Tibial nerve (tissue), 4 donors: ENCODE data around the gene ABHD5. TPM values are rescaled to one million over a fixed set of nuclear protein-coding genes. Genes with fewer than 3 reads are reported as not detected.
A peak's percentile ranks its signal among the peaks of the same experiment; 100 is the strongest.

Experiments used
- DNase-seq, 2 donors: peaks; one replicate each; pipeline ENCODE4 v3.0.0-alpha.2; 2019; ENCODE audit warnings: low spot score in 2 of 2
- H3K27ac ChIP-seq, 4 donors: fragments of 200-600 bp; sonication (generic) in 3 of 4; one replicate each; pipeline ENCODE4 v1.5.1; 2017 to 2019; ENCODE audit warnings: mild to moderate bottlenecking in 1 of 4
- H3K27me3 ChIP-seq, 2 donors: fragments of 200-600 bp; sonication (generic) in 1 of 2; one replicate each; pipeline versions ENCODE4 v1.5.1 to v1.6.0; 2017 to 2019
- H3K36me3 ChIP-seq, 3 donors: fragments of 200-600 bp; sonication (generic); one replicate each; pipeline ENCODE4 v1.5.1; 2018 to 2019
- H3K4me1 ChIP-seq, 4 donors: fragments of 200-600 bp; sonication (generic) in 3 of 4; one replicate each; pipeline ENCODE4 v1.5.1; 2017 to 2019
- H3K4me3 ChIP-seq, 4 donors: fragments of 200-600 bp; sonication (generic) in 3 of 4; one replicate each; pipeline ENCODE4 v1.5.1; 2017 to 2019; ENCODE audit warnings: mild to moderate bottlenecking in 1 of 4, moderate library complexity in 1 of 4
- H3K9me3 ChIP-seq, 4 donors: fragments of 200-600 bp; sonication (generic) in 3 of 4; one replicate each; pipeline ENCODE4 v1.5.1; 2017 to 2019
- EP300 ChIP-seq, 2 donors: sonication (generic); formaldehyde crosslinking; IDR thresholded peaks; one replicate each; pipeline ENCODE4 v1.6.1; 2017; ENCODE audit warnings: antibody characterized with exemption in 2 of 2, mild to moderate bottlenecking in 1 of 2
- POLR2A ChIP-seq, 2 donors: fragments of 450-650 bp; IDR thresholded peaks; one replicate each; pipeline ENCODE4 v1.6.1; 2017; ENCODE audit warnings: antibody characterized with exemption in 2 of 2, mild to moderate bottlenecking in 2 of 2, moderate library complexity in 2 of 2
- WGBS, 2 donors: methylation state at CpG; one replicate each; pipeline ENCODE4 v1.1.5; 2018; 5-methylcytosine and 5-hydroxymethylcytosine counted together
- total RNA-seq, 4 donors: library from RNA; depleted of rRNA; stranded (reverse); fragments of >200 nt; gene quantifications; one replicate each; pipeline ENCODE4 v1.1.0, GENCODE V29; 2016
- TF ChIP-seq, protein P1 (sequence below), 5 experiments: fragments of 200-600 bp in 3 of 5; fragments of 450-650 bp in 2 of 5; sonication (generic) in 3 of 5; IDR thresholded peaks; one replicate each; pipeline ENCODE4 v1.5.1; 2016 to 2019; ENCODE audit warnings: antibody characterized with exemption in 5 of 5, mild to moderate bottlenecking in 3 of 5, moderate library complexity in 2 of 5

Gene ABHD5
- total RNA-seq, 4 donors from 2014 or later = 21.6 to 29.7 (median 29.0) TPM

DNA sequence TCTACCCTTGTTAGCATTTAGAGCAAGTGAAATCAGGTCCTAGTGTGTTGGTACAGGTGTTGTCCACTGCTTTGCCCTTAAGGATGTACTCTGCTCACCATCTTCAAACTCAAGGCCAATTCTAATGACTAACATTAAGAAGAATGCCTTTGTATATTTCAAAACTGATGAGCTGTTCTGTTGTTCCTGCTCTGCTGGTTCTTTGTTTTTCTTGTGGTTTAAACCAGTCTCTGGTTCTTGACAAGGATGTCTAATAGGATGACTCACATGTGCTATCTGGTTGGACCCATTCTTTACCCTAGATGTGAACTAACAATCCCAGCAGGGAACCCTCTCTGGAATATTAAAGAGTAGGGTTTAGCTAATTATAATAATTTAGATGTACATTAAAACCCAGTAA, 17.3 kb downstream of the ABHD5 start:
- Histone ChIP-seq H3K27ac (no peak overlapping the region), H3K9me3 (no peaks in the 10 kb centered on the region), H3K4me1 (peaks cover 0 to 25% (median 1%) of the 10 kb centered on the region in 4 donors), H3K36me3 (peaks cover 0 to 18% (median 2%) of the 10 kb centered on the region in 3 donors), H3K27me3 (no peaks in the 10 kb centered on the region), H3K4me3 (no peak overlapping the region)
- TF ChIP-seq EP300 (IDR thresholded peaks at IDR 0.05) (no peak), POLR2A (IDR thresholded peaks at IDR 0.05) (no peak)
- TF ChIP-seq, protein P1, sequence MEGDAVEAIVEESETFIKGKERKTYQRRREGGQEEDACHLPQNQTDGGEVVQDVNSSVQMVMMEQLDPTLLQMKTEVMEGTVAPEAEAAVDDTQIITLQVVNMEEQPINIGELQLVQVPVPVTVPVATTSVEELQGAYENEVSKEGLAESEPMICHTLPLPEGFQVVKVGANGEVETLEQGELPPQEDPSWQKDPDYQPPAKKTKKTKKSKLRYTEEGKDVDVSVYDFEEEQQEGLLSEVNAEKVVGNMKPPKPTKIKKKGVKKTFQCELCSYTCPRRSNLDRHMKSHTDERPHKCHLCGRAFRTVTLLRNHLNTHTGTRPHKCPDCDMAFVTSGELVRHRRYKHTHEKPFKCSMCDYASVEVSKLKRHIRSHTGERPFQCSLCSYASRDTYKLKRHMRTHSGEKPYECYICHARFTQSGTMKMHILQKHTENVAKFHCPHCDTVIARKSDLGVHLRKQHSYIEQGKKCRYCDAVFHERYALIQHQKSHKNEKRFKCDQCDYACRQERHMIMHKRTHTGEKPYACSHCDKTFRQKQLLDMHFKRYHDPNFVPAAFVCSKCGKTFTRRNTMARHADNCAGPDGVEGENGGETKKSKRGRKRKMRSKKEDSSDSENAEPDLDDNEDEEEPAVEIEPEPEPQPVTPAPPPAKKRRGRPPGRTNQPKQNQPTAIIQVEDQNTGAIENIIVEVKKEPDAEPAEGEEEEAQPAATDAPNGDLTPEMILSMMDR (IDR thresholded peaks at IDR 0.05) = no peak
- no peak for DNase-seq

DNA sequence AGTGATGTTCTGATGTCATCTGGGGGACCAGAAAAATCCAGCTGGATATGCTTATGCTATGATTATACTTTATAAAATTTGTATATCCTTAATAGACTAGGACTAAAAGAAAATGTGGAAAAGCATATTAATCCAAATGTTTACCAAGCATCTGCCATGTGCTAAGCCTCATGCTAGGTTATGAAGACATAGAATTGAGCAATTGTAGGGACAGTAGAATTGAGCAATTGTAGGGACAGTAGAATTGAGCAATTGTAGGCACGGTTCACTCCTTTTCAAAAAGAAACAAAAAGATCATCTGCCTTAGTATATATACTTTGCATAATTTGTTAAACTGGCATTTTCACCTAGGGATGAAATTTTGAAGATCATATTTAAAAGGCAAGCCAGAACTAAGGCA, 18.3 kb downstream of the ABHD5 start:
- WGBS, 2 donors = 32 to 33% methylated on average over 1 of the region's 1 CpG

DNA sequence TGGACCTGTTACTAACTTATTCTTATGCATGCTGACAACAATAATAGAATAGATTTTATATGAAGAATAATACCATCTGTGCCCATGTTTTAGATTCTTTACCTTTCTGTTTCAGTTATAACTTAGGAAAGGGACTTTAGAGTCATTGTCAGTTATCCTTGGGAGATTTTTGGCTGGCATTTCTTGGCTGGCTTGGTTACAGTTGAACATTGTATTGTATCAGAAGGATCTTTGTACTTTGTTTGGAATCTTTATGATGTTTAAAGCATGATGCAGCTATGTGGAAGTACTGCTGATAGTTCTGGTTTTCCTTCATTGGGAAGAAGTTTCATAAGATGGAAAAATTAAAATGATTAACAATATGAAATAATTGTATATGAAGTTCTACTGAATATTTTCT, 19.9 kb downstream of the ABHD5 start:
- TF ChIP-seq POLR2A (IDR thresholded peaks at IDR 0.05) = no peak
- TF ChIP-seq, protein P1 (IDR thresholded peaks at IDR 0.05) = no peak
- no peak for TF ChIP-seq EP300 (IDR thresholded peaks at IDR 0.05)
- H3K36me3 ChIP-seq = peaks cover 0 to 38% (median 2%) of the 10 kb centered on the region in 3 donors
- H3K9me3 ChIP-seq = no peaks in the 10 kb centered on the region
- DNase-seq = no peak
- H3K27me3 ChIP-seq = no peaks in the 10 kb centered on the region
- H3K4me3 ChIP-seq = no peak overlapping the region
- H3K4me1 ChIP-seq = peaks cover 0 to 25% (median 1%) of the 10 kb centered on the region in 4 donors
- H3K27ac ChIP-seq = peak overlapping the region in 1 of 4 donors; percentile 51

More for the DNA sequence above, 18.3 kb downstream of the ABHD5 start:
- H3K27ac ChIP-seq = peak overlapping the region in 1 of 4 donors; percentile 26
- TF ChIP-seq, protein P1 (IDR thresholded peaks at IDR 0.05) = no peak
- peak; percentile 58 to 98 for TF ChIP-seq EP300 (IDR thresholded peaks at IDR 0.05)
- TF ChIP-seq POLR2A (IDR thresholded peaks at IDR 0.05) = no peak
- peaks cover 0 to 25% (median 1%) of the 10 kb centered on the region in 4 donors for H3K4me1 ChIP-seq
- H3K36me3 ChIP-seq = peaks cover 0 to 26% (median 2%) of the 10 kb centered on the region in 3 donors
- H3K4me3 ChIP-seq = no peak overlapping the region
- no peaks in the 10 kb centered on the region for H3K27me3 ChIP-seq
- no peaks in the 10 kb centered on the region for H3K9me3 ChIP-seq
- peak in 1 of 2 donors; percentile 29 for DNase-seq

DNA sequence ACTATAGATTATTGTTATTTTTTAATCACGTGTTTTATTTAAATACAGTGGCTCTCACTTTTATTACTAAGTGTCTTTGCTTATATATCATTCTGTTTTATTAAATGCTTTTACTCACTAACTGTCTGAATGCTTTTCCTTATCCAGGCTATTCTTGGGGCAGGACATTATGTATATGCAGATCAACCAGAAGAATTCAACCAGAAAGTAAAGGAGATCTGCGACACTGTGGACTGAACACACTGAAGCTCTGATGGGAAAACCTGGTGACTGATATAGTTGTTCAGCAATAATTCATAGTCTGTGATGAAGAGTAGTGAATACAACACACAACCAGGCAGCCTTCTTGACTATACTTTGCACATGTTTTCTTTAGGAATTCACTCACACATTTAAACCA, 27.6 kb downstream of the ABHD5 start:
- H3K4me1 ChIP-seq = peaks cover 0 to 13% (median 0%) of the 10 kb centered on the region in 4 donors
- peaks cover 0 to 52% (median 2%) of the 10 kb centered on the region in 3 donors for H3K36me3 ChIP-seq
- no peak overlapping the region for H3K27ac ChIP-seq
- no peak overlapping the region for H3K4me3 ChIP-seq
- 95 to 98% methylated on average over 2 of the region's 2 CpGs for WGBS, 2 donors
- TF ChIP-seq, protein P1 (IDR thresholded peaks at IDR 0.05) = no peak
- no peak for TF ChIP-seq EP300 (IDR thresholded peaks at IDR 0.05)
- no peak for TF ChIP-seq POLR2A (IDR thresholded peaks at IDR 0.05)
- DNase-seq = no peak
- H3K27me3 ChIP-seq = no peaks in the 10 kb centered on the region
- no peaks in the 10 kb centered on the region for H3K9me3 ChIP-seq

DNA sequence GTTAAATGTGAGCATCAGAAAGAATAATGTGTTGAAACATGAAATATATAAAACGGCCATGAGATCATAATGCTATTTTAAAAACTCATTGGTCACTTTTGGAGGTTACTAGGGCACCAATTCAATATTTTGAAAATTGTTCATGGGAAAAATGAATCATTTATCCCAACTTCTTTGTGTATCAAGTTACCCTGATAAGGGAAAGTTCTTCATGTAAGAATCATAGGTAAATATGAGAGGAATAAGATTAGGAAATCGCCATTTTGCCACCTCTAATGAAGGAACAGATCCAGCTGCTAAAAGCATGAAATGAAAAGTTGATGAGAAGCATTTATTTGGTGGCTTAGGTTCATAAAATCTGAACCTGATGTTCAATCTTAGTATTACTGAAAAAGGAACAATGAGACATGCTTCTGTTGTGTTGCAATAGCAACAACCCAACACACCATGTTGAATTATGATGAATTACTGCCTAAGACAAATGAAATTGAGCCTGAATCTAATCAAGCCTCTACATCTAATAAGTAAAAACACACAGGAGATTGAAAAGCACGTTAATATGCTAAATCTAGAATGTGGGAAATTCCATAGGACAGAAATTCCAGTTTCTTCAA, 32.5 kb downstream of the ABHD5 start:
- no peaks in the 10 kb centered on the region for H3K9me3 ChIP-seq
- H3K27me3 ChIP-seq = no peaks in the 10 kb centered on the region
- H3K27ac ChIP-seq = no peak overlapping the region
- peaks cover 0 to 13% (median 0%) of the 10 kb centered on the region in 4 donors for H3K4me1 ChIP-seq
- H3K36me3 ChIP-seq = peaks cover 0 to 19% (median 2%) of the 10 kb centered on the region in 3 donors
- TF ChIP-seq, protein P1 (IDR thresholded peaks at IDR 0.05) = no peak
- TF ChIP-seq POLR2A (IDR thresholded peaks at IDR 0.05) (no peak), EP300 (IDR thresholded peaks at IDR 0.05) (no peak)
- 58 to 64% methylated on average over 3 of the region's 3 CpGs for WGBS, 2 donors
- no peak overlapping the region for H3K4me3 ChIP-seq
- no peak for DNase-seq
